ENCODE data around the gene TOP2B. TPM values are rescaled to one million over a fixed set of nuclear protein-coding genes. Genes with fewer than 3 reads are reported as not detected.

The TOP2B gene
- total RNA-seq, 1 experiment from 2014 or later, result 63.1 TPM

DNA sequence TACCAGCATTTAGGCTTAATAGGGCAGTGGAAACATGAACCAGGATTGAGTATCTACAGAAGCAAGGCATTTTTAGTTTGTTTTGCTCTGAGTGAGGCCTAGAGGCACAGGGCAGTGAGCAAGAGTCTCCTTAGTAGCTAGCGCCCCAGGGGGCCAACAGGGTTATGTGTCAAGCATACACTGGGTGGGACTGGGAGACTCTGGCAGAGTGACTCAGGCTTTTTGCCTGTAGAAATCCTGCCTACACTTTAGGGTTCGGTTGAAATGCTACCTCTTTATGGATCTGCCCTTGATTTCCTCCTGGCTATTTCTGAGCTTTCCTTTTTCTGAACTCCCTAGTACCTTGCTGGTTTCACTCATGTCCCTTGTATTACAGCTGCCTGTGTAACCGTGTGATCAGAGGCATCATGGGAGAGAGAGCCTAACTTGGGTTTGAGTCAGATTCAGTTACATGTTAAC lies 72.2 kb downstream of the TOP2B start:
- no TSS peak for BruUV-seq (replicated peaks)
- no peak overlapping the region for H3K4me3 ChIP-seq (ENCODE audit: low read depth in 2 of 2, low read length in 2 of 2)
- H3K4me1 ChIP-seq (ENCODE audit: control insufficient read depth, insufficient read depth, low read length), result no peaks in the 10 kb centered on the region
- no peaks in the 10 kb centered on the region for H3K9me3 ChIP-seq (ENCODE audit: control insufficient read depth, insufficient read depth, low read depth, low read length)
- DNase-seq (ENCODE audit: low read depth, low spot score) (no peak), ATAC-seq (peak; percentile 53; the same call in 1 of the 2 replicates)
- no peaks in the 10 kb centered on the region for H3K27me3 ChIP-seq (ENCODE audit: control insufficient read depth, insufficient read depth, low read length)
- intact Hi-C loops (cut with micrococcal nuclease; ENCODE audit: unreplicated experiment), result loop anchor here (5.0 kb wide), 1 partner anchor 630 kb away; no protein-coding TSS in a partner anchor
- in situ Hi-C loops (cut with HindIII; ENCODE audit: low pct_unique_long_range_greater_than_20kb, low sequenced_read_pairs), result no loop called here
- ChIA-PET CTCF (interaction anchor here (0.6 kb wide), 1 partner anchor 24 kb away, joined by 3 read pairs; no protein-coding TSS in a partner anchor), POLR2A (no interaction called here)
- TF ChIP-seq, protein P1, sequence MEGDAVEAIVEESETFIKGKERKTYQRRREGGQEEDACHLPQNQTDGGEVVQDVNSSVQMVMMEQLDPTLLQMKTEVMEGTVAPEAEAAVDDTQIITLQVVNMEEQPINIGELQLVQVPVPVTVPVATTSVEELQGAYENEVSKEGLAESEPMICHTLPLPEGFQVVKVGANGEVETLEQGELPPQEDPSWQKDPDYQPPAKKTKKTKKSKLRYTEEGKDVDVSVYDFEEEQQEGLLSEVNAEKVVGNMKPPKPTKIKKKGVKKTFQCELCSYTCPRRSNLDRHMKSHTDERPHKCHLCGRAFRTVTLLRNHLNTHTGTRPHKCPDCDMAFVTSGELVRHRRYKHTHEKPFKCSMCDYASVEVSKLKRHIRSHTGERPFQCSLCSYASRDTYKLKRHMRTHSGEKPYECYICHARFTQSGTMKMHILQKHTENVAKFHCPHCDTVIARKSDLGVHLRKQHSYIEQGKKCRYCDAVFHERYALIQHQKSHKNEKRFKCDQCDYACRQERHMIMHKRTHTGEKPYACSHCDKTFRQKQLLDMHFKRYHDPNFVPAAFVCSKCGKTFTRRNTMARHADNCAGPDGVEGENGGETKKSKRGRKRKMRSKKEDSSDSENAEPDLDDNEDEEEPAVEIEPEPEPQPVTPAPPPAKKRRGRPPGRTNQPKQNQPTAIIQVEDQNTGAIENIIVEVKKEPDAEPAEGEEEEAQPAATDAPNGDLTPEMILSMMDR (IDR thresholded peaks at IDR 0.05), result no peak
- TF ChIP-seq TCF7L2 (IDR thresholded peaks at IDR 0.05; ENCODE audit: low read depth, low read length), result no peak
- TF ChIP-seq, protein P2, sequence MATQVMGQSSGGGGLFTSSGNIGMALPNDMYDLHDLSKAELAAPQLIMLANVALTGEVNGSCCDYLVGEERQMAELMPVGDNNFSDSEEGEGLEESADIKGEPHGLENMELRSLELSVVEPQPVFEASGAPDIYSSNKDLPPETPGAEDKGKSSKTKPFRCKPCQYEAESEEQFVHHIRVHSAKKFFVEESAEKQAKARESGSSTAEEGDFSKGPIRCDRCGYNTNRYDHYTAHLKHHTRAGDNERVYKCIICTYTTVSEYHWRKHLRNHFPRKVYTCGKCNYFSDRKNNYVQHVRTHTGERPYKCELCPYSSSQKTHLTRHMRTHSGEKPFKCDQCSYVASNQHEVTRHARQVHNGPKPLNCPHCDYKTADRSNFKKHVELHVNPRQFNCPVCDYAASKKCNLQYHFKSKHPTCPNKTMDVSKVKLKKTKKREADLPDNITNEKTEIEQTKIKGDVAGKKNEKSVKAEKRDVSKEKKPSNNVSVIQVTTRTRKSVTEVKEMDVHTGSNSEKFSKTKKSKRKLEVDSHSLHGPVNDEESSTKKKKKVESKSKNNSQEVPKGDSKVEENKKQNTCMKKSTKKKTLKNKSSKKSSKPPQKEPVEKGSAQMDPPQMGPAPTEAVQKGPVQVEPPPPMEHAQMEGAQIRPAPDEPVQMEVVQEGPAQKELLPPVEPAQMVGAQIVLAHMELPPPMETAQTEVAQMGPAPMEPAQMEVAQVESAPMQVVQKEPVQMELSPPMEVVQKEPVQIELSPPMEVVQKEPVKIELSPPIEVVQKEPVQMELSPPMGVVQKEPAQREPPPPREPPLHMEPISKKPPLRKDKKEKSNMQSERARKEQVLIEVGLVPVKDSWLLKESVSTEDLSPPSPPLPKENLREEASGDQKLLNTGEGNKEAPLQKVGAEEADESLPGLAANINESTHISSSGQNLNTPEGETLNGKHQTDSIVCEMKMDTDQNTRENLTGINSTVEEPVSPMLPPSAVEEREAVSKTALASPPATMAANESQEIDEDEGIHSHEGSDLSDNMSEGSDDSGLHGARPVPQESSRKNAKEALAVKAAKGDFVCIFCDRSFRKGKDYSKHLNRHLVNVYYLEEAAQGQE (IDR thresholded peaks at IDR 0.05; ENCODE audit: insufficient read depth in 1 of 2, low read depth in 2 of 2, low read length in 1 of 2), result no peak
- TF ChIP-seq POLR2AphosphoS5 (IDR thresholded peaks at IDR 0.05; ENCODE audit: low read depth, low read length), result no peak
- TF ChIP-seq SIN3A (IDR thresholded peaks at IDR 0.05; ENCODE audit: borderline replicate concordance, insufficient read depth, low read depth, low read length), result no peak
- no peak overlapping the region for H3K27ac ChIP-seq (ENCODE audit: low read length)
- no peaks in the 10 kb centered on the region for H3K36me3 ChIP-seq (ENCODE audit: control insufficient read depth, insufficient read depth, low read length)

DNA sequence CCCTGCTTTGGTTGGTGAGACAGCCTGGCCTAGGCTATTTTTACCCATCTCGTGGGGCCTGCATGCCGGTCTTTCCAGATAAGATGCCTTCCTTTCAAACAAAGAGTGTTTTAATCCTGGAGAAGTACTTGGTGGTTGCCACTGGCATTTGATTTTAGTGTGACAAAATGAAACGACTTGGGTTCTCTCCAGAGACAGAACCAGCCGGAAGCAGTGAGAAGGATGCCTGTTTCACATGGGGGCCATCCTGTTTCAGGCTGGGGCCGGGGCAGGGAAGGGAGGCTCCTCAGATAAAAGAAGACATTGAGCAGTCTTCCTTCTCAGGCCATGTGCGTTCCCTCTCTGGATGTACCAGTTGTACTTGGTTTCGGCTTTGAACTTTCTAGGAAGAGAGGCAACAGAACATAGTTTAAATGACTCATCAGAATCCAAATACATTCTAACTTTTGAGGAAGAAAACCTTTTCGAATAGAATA lies 74.9 kb downstream of the TOP2B start:
- in situ Hi-C loops (cut with HindIII; ENCODE audit: low pct_unique_long_range_greater_than_20kb, low sequenced_read_pairs) (no loop called here), intact Hi-C loops (cut with micrococcal nuclease; ENCODE audit: unreplicated experiment) (loop anchor here (5.0 kb wide), 1 partner anchor 628 kb away; no protein-coding TSS in a partner anchor)
- Histone ChIP-seq H3K27ac (ENCODE audit: low read length) (no peak overlapping the region), H3K9me3 (ENCODE audit: control insufficient read depth, insufficient read depth, low read depth, low read length) (no peaks in the 10 kb centered on the region), H3K36me3 (ENCODE audit: control insufficient read depth, insufficient read depth, low read length) (no peaks in the 10 kb centered on the region), H3K4me1 (ENCODE audit: control insufficient read depth, insufficient read depth, low read length) (no peaks in the 10 kb centered on the region), H3K4me3 (ENCODE audit: low read depth in 2 of 2, low read length in 2 of 2) (no peak overlapping the region), H3K27me3 (ENCODE audit: control insufficient read depth, insufficient read depth, low read length) (no peaks in the 10 kb centered on the region)
- ChIA-PET CTCF (no interaction called here), POLR2A (no interaction called here)
- no TSS peak for BruUV-seq (replicated peaks)
- TF ChIP-seq, protein P1 (IDR thresholded peaks at IDR 0.05), result no peak
- TF ChIP-seq, protein P2 (IDR thresholded peaks at IDR 0.05; ENCODE audit: insufficient read depth in 1 of 2, low read depth in 2 of 2, low read length in 1 of 2), result no peak
- TF ChIP-seq POLR2AphosphoS5 (IDR thresholded peaks at IDR 0.05; ENCODE audit: low read depth, low read length) (no peak), SIN3A (IDR thresholded peaks at IDR 0.05; ENCODE audit: borderline replicate concordance, insufficient read depth, low read depth, low read length) (no peak), TCF7L2 (IDR thresholded peaks at IDR 0.05; ENCODE audit: low read depth, low read length) (no peak)
- ATAC-seq, result no peak
- no peak for DNase-seq (ENCODE audit: low read depth, low spot score)

Measured in Panc1 (cell line).